ENCODE measurements around the gene PHLDA1. TPM values are rescaled to one million over a fixed set of nuclear protein-coding genes. Genes with fewer than 3 reads are reported as not detected.
A peak's percentile ranks its signal among the peaks of the same experiment; 100 is the strongest.

The PHLDA1 gene
- total and polyA plus RNA-seq, 7 experiments from 2014 or later, result 0.20 to 25.1 (median 1.5) TPM

GRCh38 chr12:76029982-76030340 is 1.6 kb downstream of the PHLDA1 start:
- intact Hi-C loops (cut with micrococcal nuclease), result loop anchor here (2.0 to 10.0 kb wide), 9 partner anchors 85 to 1345 kb away; partner anchors contain the start of genes ZDHHC17 (in 2 of the 2), BBS10 (in 1 of the 2), GLIPR1L2 (in 1 of the 2) and OSBPL8 (in 1 of the 2)
- no peaks in the 10 kb centered on the region for H3K36me3 ChIP-seq (ENCODE audit: control insufficient read depth in 2 of 3, insufficient read depth in 3 of 3, low read length in 3 of 3)
- H3K9me3 Mint-ChIP-seq, result peaks cover 0 to 2% (median 0%) of the 10 kb centered on the region in 11 donors
- peak overlapping the region; percentile 76 for H3K4me3 ChIP-seq (ENCODE audit: low read length)
- POLR2A ChIA-PET, result interaction anchor here (2.1 to 2.7 kb wide), 2 partner anchors 9 to 519 kb away, joined by 8 to 15 read pairs; partner anchors contain the start of gene KRR1
- peaks cover 0 to 18% (median 0%) of the 10 kb centered on the region in 5 donors for H3K36me3 Mint-ChIP-seq
- no peak for ATAC-seq
- peak overlapping the region in 7 of 9 donors; percentile 4 to 98 (median 82) for H3K27ac Mint-ChIP-seq
- peak overlapping the region; percentile 85 to 98 (median 93) for H3K4me3 Mint-ChIP-seq
- H3K27ac ChIP-seq (ENCODE audit: low read depth, low read length), result no peak overlapping the region
- H3K9me3 ChIP-seq (ENCODE audit: control insufficient read depth in 2 of 3, low read length in 3 of 3), result no peaks in the 10 kb centered on the region
- peaks cover 5% of the 10 kb centered on the region in 2 donors for H3K4me1 ChIP-seq (ENCODE audit: control insufficient read depth in 2 of 2, insufficient read depth in 2 of 2, low read length in 2 of 2)
- H3K27me3 Mint-ChIP-seq, result peaks cover 0 to 5% (median 0%) of the 10 kb centered on the region in 5 donors
- CTCF ChIA-PET, result no interaction called here
- peak in 5 of 9 donors; percentile 4 to 49 (median 9) for DNase-seq
- peaks cover 5 to 66% (median 23%) of the 10 kb centered on the region in 7 donors for H3K4me1 Mint-ChIP-seq
- H3K27me3 ChIP-seq (ENCODE audit: control insufficient read depth in 2 of 2, insufficient read depth in 2 of 2, low read length in 2 of 2), result no peaks in the 10 kb centered on the region

GRCh38 chr12:76028571-76029277 is 2.9 kb downstream of the PHLDA1 start:
- Mint-ChIP-seq H3K36me3 (peaks cover 0 to 18% (median 0%) of the 10 kb centered on the region in 5 donors), H3K4me1 (peaks cover 5 to 65% (median 23%) of the 10 kb centered on the region in 7 donors), H3K4me3 (peak overlapping the region in 4 of 10 donors; percentile 4 to 91 (median 44)), H3K9me3 (peaks cover 0 to 2% (median 0%) of the 10 kb centered on the region in 11 donors), H3K27ac (peak overlapping the region in 1 of 9 donors; percentile 98), H3K27me3 (peaks cover 0 to 5% (median 0%) of the 10 kb centered on the region in 5 donors)
- ChIA-PET CTCF (no interaction called here), POLR2A (interaction anchor here (0.6 kb wide), 1 partner anchor 51 kb away, joined by 3 read pairs; no protein-coding TSS in a partner anchor)
- intact Hi-C loops (cut with micrococcal nuclease), result no loop called here
- Histone ChIP-seq H3K4me3 (ENCODE audit: low read length) (no peak overlapping the region), H3K36me3 (ENCODE audit: control insufficient read depth in 2 of 3, insufficient read depth in 3 of 3, low read length in 3 of 3) (no peaks in the 10 kb centered on the region), H3K4me1 (ENCODE audit: control insufficient read depth in 2 of 2, insufficient read depth in 2 of 2, low read length in 2 of 2) (peaks cover 5% of the 10 kb centered on the region in 2 donors), H3K27ac (ENCODE audit: low read depth, low read length) (no peak overlapping the region), H3K9me3 (ENCODE audit: control insufficient read depth in 2 of 3, low read length in 3 of 3) (no peaks in the 10 kb centered on the region), H3K27me3 (ENCODE audit: control insufficient read depth in 2 of 2, insufficient read depth in 2 of 2, low read length in 2 of 2) (no peaks in the 10 kb centered on the region)
- ATAC-seq, result no peak
- DNase-seq, result no peak

DNA sequence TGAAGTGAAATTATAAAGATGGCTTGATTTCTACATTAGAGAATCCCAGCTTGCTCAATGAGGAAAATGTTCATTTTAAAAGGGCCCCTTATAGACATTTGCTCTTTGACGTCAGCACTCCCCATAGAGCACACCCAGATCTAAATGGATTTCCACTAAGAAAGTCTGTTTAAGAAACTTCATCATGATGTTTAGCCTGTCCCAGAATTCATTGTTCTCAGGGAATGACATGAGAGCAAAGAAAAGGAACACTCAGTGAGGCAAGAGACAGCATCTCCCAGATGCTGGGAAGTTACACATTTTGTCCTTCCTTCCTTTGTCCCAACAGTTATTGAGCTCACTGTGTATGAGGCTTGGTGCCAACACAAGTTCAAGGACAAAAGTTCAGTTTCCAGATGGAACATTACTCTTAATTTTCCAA is 4.9 kb downstream of the PHLDA1 start:
- peak overlapping the region in 1 of 9 donors; percentile 70 for H3K27ac Mint-ChIP-seq
- Histone ChIP-seq H3K27me3 (ENCODE audit: control insufficient read depth in 2 of 2, insufficient read depth in 2 of 2, low read length in 2 of 2) (no peaks in the 10 kb centered on the region), H3K27ac (ENCODE audit: low read depth, low read length) (no peak overlapping the region), H3K4me1 (ENCODE audit: control insufficient read depth in 2 of 2, insufficient read depth in 2 of 2, low read length in 2 of 2) (peaks cover under 1 to 5% of the 10 kb centered on the region in 2 donors), H3K9me3 (ENCODE audit: control insufficient read depth in 2 of 3, low read length in 3 of 3) (no peaks in the 10 kb centered on the region), H3K36me3 (ENCODE audit: control insufficient read depth in 2 of 3, insufficient read depth in 3 of 3, low read length in 3 of 3) (no peaks in the 10 kb centered on the region), H3K4me3 (ENCODE audit: low read length) (no peak overlapping the region)
- H3K36me3 Mint-ChIP-seq, result peaks cover 0 to 22% (median 0%) of the 10 kb centered on the region in 5 donors
- ChIA-PET CTCF (no interaction called here), POLR2A (no interaction called here)
- H3K4me1 Mint-ChIP-seq, result peaks cover 0 to 59% (median 13%) of the 10 kb centered on the region in 7 donors
- DNase-seq (no peak), ATAC-seq (no peak)
- no peaks in the 10 kb centered on the region for H3K9me3 Mint-ChIP-seq
- no peak overlapping the region for H3K4me3 Mint-ChIP-seq
- H3K27me3 Mint-ChIP-seq, result peaks cover 0 to 5% (median 0%) of the 10 kb centered on the region in 5 donors
- intact Hi-C loops (cut with micrococcal nuclease), result no loop called here

- DNase-seq (no peak), ATAC-seq (no peak)
- H3K4me1 Mint-ChIP-seq, result peaks cover 0 to 65% (median 20%) of the 10 kb centered on the region in 7 donors
- H3K27ac Mint-ChIP-seq, result no peak overlapping the region
- ChIA-PET POLR2A (no interaction called here), CTCF (no interaction called here)
- Histone ChIP-seq H3K27ac (ENCODE audit: low read depth, low read length) (no peak overlapping the region), H3K36me3 (ENCODE audit: control insufficient read depth in 2 of 3, insufficient read depth in 3 of 3, low read length in 3 of 3) (no peaks in the 10 kb centered on the region), H3K27me3 (ENCODE audit: control insufficient read depth in 2 of 2, insufficient read depth in 2 of 2, low read length in 2 of 2) (no peaks in the 10 kb centered on the region), H3K4me3 (ENCODE audit: low read length) (no peak overlapping the region), H3K9me3 (ENCODE audit: control insufficient read depth in 2 of 3, low read length in 3 of 3) (no peaks in the 10 kb centered on the region), H3K4me1 (ENCODE audit: control insufficient read depth in 2 of 2, insufficient read depth in 2 of 2, low read length in 2 of 2) (peaks cover 7 to 11% of the 10 kb centered on the region in 2 donors)
- peaks cover 0 to 5% (median 0%) of the 10 kb centered on the region in 5 donors for H3K27me3 Mint-ChIP-seq
- no peaks in the 10 kb centered on the region for H3K9me3 Mint-ChIP-seq
- no peak overlapping the region for H3K4me3 Mint-ChIP-seq
- intact Hi-C loops (cut with micrococcal nuclease), result no loop called here
- peaks cover 0 to 26% (median 0%) of the 10 kb centered on the region in 5 donors for H3K36me3 Mint-ChIP-seq
Observed at GRCh38 chr12:76025601-76026575, 5.7 kb downstream of the PHLDA1 start.

DNA sequence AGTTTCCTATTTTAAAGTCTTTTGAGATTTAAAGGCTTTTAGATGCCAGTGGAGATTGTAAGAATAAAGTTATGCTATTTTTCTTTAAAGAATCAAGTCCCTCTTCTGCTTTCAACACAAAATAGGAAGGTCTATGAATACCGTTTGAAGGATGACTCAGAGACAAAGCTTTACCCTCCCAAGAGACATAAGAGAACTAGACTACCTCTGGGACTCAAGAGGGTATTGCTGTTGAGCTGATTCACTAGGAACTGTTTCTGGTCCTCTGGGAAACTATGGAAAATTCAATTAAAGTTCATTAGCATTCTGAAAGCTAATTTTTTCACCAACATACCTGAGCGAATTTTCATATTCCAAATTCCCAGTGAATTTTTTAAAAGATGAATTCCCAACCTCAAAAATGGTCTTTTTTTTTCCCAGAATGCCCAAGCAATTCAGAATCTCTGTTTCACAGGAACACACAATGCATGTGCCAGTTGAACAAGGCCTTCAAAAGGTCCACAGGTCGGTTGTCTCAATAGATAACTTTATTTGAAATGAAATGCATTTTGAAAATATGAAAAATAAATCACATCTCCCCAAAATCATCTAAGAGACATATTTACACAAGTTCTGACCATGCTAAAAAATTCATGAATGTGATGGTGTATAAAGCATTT is 6.5 kb downstream of the PHLDA1 start:
- CTCF ChIA-PET, result no interaction called here
- Mint-ChIP-seq H3K36me3 (peaks cover 0 to 22% (median 0%) of the 10 kb centered on the region in 5 donors), H3K27ac (no peak overlapping the region), H3K4me3 (no peak overlapping the region), H3K9me3 (no peaks in the 10 kb centered on the region), H3K4me1 (peaks cover 5 to 66% (median 20%) of the 10 kb centered on the region in 7 donors), H3K27me3 (no peaks in the 10 kb centered on the region)
- intact Hi-C loops (cut with micrococcal nuclease), result loop anchor here in 1 of 2 donors (5.0 kb wide), 1 partner anchor 1488 kb away; the partner anchor contains the start of gene ATXN7L3B
- H3K36me3 ChIP-seq (ENCODE audit: control insufficient read depth in 2 of 3, insufficient read depth in 3 of 3, low read length in 3 of 3), result no peaks in the 10 kb centered on the region
- POLR2A ChIA-PET, result no interaction called here
- H3K27ac ChIP-seq (ENCODE audit: low read depth, low read length), result no peak overlapping the region
- no peaks in the 10 kb centered on the region for H3K27me3 ChIP-seq (ENCODE audit: control insufficient read depth in 2 of 2, insufficient read depth in 2 of 2, low read length in 2 of 2)
- H3K9me3 ChIP-seq (ENCODE audit: control insufficient read depth in 2 of 3, low read length in 3 of 3), result no peaks in the 10 kb centered on the region
- ATAC-seq, result no peak
- peaks cover 7 to 11% of the 10 kb centered on the region in 2 donors for H3K4me1 ChIP-seq (ENCODE audit: control insufficient read depth in 2 of 2, insufficient read depth in 2 of 2, low read length in 2 of 2)
- no peak for DNase-seq
- no peak overlapping the region for H3K4me3 ChIP-seq (ENCODE audit: low read length)
